ENCODE measurements around the gene SMTNL2. TPM values are rescaled to one million over a fixed set of nuclear protein-coding genes. Genes with fewer than 3 reads are reported as not detected.

Gene SMTNL2
- total and polyA plus RNA-seq, 9 of the 15 experiments (the other 6 are each of a cell fraction or from before 2014, with no cell fraction given), result not detected

DNA sequence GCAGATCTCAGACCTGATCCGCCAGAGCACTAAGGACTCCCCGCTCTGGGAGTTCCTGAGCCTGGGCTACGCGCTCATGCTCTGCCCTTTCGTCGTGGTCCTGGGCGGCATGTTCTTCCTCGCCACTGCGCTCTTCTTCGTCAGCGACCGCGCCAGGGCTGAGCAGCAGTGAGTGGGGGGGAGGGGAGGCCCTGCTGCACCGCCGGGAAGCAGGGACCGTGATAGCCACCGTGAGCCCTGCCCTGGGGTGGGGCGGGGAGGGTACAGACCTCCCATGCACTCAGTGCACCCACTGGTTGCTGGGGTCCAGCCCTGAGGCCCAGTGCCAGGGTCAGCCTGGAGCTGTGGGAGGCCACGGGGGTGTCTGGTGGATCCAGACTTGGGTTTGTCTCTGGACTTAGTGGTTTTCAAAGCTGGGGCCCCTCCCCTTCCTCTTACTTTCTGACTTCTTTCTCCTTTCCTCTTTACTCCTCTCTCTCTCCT lies 48.0 kb upstream of the SMTNL2 start (continued):
- TF ChIP-seq ELF1 (tag; IDR thresholded peaks at IDR 0.05) (no peak), BRD9 (IDR thresholded peaks at IDR 0.05; ENCODE audit: low read depth, partially characterized antibody) (no peak), ZNF263 (CRISPR knock-in tag; IDR thresholded peaks at IDR 0.05; ENCODE audit: borderline replicate concordance) (peak; percentile 34; the same call in 1 of the 2 replicates), KLF6 (CRISPR knock-in tag; IDR thresholded peaks at IDR 0.05; ENCODE audit: borderline replicate concordance) (no peak), BACH1 (tag; IDR thresholded peaks at IDR 0.05) (no peak), POLR2AphosphoS5 (IDR thresholded peaks at IDR 0.05; ENCODE audit: control insufficient read depth, insufficient read depth, low read depth, low read length) (no peak), ZNF707 (CRISPR knock-in tag; conservative IDR thresholded peaks at IDR 0.05) (no peak), ZNF445 (CRISPR knock-in tag; IDR thresholded peaks at IDR 0.05; ENCODE audit: low read depth) (no peak), NEUROD1 (IDR thresholded peaks at IDR 0.05; ENCODE audit: borderline replicate concordance, low read depth, low read length, partially characterized antibody) (no peak), MTF1 (CRISPR knock-in tag; IDR thresholded peaks at IDR 0.05; ENCODE audit: borderline replicate concordance) (no peak), RBM15 (IDR thresholded peaks at IDR 0.05; ENCODE audit: insufficient read depth, low read length) (no peak), CHD2 (IDR thresholded peaks at IDR 0.05; ENCODE audit: low read depth, low read length) (0 out of 2 replicates have a peak, but pooled peaks have one; percentile 25), POLR2B (IDR thresholded peaks at IDR 0.05; ENCODE audit: low read depth, partially characterized antibody) (no peak), ZNF197 (CRISPR knock-in tag; IDR thresholded peaks at IDR 0.05; ENCODE audit: low read depth) (no peak), FOXJ3 (CRISPR knock-in tag; IDR thresholded peaks at IDR 0.05) (no peak), XRCC4 (IDR thresholded peaks at IDR 0.05; ENCODE audit: extremely low read depth, insufficient read depth, insufficient read length) (no peak), TGIF2 (CRISPR knock-in tag; IDR thresholded peaks at IDR 0.05) (no peak), TEAD4 (IDR thresholded peaks at IDR 0.05; ENCODE audit: low read length) (no peak), TEAD4 (CRISPR knock-in tag; IDR thresholded peaks at IDR 0.05; ENCODE audit: borderline replicate concordance) (no peak), ZNF561 (CRISPR knock-in tag; conservative IDR thresholded peaks at IDR 0.05) (no peak)
- TF ChIP-seq, protein P1, sequence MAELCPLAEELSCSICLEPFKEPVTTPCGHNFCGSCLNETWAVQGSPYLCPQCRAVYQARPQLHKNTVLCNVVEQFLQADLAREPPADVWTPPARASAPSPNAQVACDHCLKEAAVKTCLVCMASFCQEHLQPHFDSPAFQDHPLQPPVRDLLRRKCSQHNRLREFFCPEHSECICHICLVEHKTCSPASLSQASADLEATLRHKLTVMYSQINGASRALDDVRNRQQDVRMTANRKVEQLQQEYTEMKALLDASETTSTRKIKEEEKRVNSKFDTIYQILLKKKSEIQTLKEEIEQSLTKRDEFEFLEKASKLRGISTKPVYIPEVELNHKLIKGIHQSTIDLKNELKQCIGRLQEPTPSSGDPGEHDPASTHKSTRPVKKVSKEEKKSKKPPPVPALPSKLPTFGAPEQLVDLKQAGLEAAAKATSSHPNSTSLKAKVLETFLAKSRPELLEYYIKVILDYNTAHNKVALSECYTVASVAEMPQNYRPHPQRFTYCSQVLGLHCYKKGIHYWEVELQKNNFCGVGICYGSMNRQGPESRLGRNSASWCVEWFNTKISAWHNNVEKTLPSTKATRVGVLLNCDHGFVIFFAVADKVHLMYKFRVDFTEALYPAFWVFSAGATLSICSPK (IDR thresholded peaks at IDR 0.05; ENCODE audit: borderline replicate concordance), result no peak
- TF ChIP-seq, protein P2, sequence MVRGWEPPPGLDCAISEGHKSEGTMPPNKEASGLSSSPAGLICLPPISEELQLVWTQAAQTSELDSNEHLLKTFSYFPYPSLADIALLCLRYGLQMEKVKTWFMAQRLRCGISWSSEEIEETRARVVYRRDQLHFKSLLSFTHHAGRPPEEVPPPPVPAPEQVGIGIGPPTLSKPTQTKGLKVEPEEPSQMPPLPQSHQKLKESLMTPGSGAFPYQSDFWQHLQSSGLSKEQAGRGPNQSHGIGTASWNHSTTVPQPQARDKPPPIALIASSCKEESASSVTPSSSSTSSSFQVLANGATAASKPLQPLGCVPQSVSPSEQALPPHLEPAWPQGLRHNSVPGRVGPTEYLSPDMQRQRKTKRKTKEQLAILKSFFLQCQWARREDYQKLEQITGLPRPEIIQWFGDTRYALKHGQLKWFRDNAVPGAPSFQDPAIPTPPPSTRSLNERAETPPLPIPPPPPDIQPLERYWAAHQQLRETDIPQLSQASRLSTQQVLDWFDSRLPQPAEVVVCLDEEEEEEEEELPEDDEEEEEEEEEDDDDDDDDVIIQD (CRISPR knock-in tag; IDR thresholded peaks at IDR 0.05), result no peak
- TF ChIP-seq, protein P3, sequence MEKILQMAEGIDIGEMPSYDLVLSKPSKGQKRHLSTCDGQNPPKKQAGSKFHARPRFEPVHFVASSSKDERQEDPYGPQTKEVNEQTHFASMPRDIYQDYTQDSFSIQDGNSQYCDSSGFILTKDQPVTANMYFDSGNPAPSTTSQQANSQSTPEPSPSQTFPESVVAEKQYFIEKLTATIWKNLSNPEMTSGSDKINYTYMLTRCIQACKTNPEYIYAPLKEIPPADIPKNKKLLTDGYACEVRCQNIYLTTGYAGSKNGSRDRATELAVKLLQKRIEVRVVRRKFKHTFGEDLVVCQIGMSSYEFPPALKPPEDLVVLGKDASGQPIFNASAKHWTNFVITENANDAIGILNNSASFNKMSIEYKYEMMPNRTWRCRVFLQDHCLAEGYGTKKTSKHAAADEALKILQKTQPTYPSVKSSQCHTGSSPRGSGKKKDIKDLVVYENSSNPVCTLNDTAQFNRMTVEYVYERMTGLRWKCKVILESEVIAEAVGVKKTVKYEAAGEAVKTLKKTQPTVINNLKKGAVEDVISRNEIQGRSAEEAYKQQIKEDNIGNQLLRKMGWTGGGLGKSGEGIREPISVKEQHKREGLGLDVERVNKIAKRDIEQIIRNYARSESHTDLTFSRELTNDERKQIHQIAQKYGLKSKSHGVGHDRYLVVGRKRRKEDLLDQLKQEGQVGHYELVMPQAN (IDR thresholded peaks at IDR 0.05; ENCODE audit: borderline replicate concordance), result no peak
- TF ChIP-seq, protein P4, sequence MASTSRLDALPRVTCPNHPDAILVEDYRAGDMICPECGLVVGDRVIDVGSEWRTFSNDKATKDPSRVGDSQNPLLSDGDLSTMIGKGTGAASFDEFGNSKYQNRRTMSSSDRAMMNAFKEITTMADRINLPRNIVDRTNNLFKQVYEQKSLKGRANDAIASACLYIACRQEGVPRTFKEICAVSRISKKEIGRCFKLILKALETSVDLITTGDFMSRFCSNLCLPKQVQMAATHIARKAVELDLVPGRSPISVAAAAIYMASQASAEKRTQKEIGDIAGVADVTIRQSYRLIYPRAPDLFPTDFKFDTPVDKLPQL (IDR thresholded peaks at IDR 0.05; ENCODE audit: extremely low read depth, insufficient read length), result no peak
